Activated T-cell treated with anti-CD3 and anti-CD28 coated beads for 48 hours (primary cell): Measurements from ENCODE around the gene SYT2.
"Not testable (repeated sequence)": the region's sequence is repeated elsewhere in the genome, so short reads cannot be mapped to it uniquely, and the experiment has no call there.

Experiments used
- DNase-seq: peaks from one replicate; pipeline ENCODE4 v3.0.0-alpha.2; 2020; ENCODE audit warnings: low read depth

SYT2 gene

DNA sequence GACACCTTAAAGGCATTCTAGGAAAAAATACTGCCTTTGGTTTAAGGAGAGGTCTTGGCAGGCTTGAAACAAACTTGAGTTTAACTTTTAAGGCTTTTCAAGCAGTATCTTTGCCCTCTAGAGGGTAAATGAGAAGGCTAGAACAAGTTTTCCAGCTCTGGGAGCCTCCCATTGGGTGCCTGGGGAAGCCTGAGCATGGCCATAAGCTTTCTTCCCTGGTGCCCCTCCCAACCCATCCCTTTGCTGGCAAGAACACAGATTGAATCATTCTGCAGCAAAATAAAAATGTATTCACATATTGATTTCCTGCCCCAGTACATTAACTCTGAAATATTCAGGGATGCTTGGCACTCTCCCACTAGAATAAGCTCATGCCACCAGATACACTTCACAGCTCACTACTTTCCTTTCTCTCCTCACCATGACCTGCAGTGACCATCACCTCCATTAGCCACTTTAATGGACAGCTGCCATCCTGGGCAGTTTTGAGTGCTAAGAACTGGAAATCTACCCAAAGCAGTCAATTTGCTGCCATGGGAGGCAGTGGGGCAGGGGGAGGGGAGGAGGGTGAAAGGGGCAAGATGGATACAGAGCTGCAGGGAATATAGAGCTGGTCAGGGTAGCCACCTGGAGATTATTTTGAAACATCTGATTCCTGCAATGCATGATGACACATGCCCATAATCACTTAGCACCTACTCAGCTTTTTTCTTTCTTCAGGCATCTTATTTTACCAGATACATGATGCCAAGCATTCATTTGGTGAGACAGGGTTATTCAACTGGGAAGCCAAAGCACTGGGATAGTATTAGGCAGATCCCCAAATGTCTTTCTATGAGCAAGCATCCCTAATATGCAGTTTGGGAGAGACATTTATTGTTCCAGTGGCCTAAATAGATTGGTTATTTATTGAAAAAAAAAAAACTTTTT, 140.6 kb downstream of the SYT2 start:
- no peak for DNase-seq

DNA sequence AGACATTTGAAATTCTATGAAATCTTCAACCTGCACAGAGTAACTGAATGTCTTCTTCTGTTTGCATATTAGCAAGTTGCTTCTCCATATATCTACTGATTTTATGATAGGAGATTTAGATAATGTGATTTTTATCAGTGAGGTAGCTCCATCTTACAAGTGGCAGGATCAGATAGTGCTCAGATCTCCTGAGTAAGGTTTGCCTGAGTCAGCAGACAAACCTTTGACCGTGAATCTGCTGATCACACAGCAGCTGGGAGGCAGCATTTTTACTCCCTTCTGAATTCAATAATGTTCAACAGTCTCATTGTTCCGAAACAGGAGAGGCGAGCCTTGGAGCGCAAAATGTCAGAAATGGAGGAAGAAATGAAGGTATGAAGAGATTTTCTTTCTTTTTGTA, 141.4 kb downstream of the SYT2 start:
- DNase-seq: no peak

DNA sequence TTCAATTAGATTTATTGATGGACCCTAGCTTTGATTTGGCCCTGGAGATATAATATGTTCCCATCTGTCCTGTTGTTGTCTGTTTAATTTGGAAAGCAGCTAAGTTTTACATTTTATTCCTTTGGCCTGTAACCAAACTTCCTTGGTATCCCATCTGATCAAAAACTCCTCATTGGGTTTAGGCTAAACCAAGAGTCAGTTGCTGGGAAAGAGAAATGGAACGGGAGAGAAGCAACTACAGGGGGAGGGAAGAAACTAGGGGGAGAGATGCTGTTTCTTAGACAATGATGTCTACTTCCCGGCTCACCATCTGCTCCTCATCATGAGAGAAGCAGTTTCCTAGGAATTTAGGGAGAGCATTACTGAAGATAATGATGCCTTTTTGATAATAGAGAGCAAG, 141.8 kb downstream of the SYT2 start:
- DNase-seq: no peak

DNA sequence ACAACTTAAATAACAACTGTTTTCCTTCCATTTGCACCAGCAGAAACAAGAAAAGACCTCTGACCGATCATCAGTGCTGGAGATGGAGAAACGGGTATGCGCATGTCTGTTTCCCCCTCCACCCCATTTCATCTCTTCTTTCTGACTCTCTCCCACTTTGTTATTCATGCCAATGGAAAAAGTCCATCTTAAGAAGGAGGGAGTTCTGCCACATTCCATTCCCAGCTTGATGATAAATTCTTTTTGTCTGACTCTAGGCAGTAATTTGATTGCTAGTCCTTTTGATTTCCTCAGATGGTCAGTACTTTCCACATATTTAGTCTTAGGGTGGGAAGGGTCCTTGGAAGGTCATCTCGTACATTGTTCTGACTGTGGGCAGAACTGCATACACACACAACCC, 142.5 kb downstream of the SYT2 start:
- no peak for DNase-seq

DNA sequence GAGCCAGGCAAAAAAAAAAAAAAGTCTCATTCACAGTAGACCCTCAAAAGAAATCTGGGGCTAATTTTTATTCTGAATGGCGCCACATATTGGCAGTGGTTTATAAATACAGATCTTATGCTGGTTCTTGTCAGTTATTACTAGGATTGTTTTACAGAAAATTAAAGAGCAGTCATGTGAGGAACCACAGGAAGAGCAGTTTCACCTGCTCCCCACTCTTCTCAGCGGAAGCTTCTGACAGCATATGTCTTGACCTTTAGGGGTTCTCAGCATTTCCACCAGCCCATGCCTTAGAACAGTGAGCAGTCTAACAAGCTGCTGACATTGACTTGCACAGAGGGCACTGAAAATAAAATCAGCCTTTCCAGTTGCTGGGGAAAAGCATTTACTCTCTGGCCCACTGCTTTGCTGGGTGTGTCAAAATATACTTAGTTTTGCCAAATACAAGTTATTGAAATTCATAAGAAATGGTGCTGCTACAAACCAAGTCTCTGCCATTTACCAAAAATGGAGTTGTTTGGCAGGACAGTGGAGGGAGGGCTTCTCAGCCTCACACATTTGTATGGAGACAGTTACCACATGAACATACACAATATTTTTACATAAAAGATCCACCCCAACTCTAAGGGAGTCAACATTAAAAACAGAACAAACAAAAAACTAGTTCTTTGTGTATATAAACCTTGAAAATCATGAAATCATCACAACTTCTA, 144.2 kb downstream of the SYT2 start:
- no peak for DNase-seq

DNA sequence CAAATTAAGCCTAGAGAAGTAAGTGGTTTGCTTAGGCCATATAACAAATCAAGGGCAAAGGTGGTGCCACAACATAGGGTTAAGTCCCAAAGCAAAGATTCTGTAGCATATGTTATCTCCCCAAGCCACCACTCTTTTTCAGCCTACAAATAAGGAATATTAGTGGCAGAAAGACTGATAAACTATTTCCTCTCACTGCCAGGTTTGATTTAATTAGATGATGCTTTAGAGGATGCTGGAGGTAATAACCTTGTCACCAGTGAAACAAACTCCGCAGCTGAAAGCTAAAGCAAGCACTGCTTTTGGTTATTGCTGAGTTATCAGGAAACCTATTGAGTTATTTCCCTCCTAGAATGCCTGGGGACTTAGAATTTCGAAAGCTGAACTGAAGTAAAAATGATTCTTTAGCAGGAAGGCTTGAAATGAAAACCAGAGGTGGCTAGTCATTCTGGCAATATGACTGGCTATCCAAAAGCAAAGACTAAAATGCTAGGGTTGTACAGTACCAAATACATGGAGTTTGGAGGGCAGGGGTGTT, 145.2 kb downstream of the SYT2 start:
- no peak for DNase-seq

DNA sequence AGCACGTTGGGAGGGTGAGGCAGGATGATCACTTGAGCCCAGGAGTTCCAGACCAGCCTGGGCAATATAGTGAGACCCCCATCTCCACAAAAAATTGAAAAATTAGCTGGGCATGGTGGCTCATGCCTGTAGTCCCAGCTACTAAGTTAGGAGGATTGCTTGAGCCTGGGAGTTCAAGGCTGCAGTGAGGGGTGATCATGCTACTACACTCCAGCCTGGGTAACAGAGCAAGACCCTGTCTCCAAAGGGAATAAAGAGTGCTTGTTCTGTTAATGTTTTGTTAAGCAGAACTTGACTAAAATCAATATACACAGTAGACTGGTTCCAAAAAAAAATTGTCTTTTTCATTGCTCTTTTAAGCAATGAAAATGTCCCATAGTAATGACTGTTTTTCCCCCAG, 146.4 kb downstream of the SYT2 start:
- DNase-seq: no peak

DNA sequence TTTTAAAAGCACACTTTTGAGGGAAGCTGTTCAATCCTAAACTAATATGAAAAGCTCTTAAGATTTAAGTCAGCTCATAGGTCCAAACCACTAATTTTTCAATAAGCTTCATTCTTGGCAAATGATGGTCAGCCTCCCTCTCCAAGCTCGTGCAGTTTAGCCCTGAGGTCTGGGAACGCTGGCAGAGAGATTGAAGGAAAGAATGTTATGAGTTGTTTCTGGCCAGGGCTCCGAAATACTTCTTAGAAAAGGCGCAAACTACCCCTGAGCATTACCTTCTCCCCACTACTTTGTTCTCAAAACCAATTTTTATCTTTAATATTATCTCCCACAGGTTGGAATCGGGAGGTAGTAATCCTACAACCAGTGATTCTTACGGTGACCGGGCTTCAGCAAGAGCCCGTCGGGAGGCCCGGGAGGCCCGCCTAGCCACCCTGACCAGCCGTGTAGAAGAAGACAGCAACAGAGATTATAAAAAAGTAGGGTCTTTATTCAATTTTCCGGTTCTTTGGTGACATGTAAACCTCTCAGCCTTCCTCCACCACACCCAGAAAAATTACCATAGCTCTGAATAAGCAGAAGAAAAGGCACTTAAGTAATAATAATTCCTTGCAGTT, 147.7 kb downstream of the SYT2 start:
- DNase-seq: no peak

DNA sequence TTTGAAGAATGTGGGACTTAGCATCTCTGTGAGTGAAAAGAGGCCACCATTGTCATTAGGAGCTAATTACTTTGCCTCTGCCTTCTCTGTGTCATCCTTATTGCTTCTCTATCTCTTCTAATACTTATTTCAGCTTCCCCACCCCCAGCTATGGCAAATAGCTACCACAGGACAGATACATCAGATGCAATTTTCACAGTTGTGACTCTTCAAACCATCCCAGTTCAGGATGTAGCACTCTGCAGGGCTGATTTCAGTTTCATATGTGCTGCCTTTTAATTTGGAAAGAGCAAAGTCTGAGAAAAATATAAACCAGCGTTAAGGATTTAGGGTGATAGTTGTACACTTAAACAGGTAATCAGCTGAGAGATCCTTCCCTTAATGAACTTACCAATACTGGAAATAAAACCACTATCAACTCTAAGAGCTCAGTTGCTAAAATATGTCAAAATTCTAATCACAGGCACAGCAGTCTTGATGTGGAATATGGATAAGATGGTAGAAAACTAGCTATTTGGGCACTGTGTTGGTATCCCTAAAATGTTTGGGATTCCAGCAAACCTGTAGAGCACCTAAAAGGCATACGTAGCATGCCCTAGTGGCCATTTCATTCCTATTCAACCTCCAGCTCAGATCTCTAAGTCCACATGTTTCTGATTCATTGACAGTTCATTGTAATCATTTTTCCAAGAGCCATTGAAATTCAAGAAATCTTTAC, 148.4 kb downstream of the SYT2 start:
- DNase-seq: no peak

DNA sequence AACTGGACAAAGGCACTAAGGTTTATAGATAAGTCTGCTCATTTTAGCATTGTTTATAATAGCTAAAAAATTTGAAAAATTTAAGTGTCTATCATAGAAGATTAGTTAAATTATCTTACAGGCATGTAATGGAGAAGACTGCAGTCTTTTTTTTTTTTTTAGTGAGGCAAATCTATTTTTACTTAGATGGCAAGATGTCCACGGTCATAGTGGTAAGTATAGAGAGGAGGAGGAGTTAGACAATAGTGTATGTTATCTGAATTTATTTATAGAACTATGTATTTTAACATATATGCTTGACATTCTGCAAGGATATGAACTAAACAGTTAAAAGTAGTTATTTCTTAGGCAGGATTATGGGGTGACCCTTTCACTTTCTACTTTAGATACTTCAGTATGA, 149.0 kb downstream of the SYT2 start:
- DNase-seq: no peak

DNA sequence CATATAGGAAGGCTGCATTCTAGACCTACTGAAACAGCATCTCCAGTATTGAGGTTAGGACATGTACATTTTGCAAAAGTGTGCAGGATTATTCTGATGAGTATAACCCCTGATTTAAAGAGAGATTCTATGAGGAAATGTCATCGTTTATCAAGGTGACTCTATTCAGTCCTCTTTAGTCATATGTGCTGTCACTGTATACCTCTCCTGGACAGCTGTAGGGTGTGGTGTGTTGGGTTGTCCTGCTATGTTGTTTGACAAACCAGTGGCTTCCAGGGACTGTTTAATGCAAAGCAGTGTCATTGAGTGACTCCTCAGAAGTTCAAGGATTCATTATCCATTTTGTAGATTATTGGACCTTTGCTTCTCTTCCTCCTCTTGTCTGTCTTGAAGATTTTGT, 152.6 kb downstream of the SYT2 start:
- not testable (repeated sequence) for DNase-seq

DNA sequence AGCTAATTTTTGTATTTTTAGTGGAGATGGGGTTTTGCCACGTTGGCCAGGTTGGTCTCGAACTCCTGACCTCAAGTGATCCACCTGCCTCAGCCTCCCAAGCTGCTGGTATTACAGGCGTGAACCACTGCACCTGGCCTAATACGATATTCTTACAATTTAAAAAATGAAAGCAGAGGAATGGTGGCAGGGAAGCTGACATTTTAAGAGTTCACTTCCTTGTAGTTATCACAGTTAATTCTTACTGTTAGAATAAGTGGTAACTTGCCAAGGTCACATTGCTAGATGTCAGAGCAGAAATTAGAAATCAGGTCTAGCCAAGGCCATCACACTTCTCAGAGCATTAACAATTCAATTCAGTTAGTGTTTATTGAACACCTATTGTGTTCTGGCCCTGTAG, 154.2 kb downstream of the SYT2 start:
- not testable (repeated sequence) for DNase-seq

DNA sequence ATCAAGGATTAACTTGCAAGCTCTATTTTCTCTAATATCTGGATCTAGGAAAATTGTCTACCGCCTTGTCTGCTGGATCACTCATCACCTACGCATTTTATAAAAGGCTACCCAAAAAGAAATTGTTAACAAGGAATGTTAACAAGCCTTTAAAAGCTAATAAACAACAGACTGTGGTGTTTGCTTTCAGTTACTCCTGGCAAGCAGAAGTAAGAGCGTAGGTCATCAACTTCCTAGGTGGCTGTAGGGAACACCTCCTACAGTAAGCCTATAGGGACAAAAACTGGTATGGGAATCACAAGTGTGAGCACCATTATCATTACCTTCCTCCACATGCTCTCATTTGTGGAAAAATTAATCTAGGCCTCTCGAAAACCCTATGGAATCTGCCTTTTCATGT, 155.6 kb downstream of the SYT2 start:
- DNase-seq: not testable (repeated sequence)

DNA sequence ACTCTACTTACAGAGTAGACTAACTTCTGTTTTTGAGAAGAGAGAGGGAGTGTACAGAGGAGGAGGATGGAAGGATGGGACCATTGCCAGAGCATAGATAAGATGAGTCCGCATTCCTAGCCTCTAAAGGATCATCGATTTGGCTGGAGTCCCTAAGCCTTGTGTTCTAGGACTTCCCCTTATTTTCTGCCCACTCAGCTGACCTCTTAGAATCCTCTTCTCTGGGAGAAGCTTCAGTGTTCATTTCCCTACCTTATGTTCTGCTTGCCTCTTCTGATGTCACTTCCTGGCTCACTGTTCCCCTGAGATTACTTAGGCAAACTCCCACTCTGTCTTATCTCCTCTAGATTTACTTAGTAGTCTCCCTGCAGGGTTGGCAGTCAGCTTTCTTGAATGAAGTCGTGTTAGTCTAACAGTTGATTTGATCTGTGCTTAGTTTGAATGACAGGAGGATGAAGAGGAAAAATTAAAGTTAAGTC, 156.7 kb downstream of the SYT2 start:
- no peak for DNase-seq

DNA sequence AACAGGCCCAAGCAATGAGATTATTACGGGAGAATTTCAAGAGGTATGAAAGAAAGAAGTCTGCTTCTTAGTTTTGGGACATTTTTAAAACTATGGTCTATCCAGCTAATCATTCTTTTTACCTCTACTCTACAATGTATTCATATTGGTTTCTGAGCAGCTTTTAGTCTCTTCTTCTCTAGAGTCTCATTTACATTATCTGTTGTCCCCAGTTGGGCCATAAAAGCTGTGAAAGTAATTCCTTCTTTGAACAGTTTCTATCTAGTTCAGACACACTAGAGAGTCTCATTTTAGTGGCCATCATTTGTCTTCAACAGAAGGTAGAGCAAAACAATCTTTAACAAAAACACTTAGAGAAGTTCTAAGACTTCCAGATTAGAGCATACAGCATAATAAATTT, 157.2 kb downstream of the SYT2 start:
- DNase-seq: not testable (repeated sequence)

DNA sequence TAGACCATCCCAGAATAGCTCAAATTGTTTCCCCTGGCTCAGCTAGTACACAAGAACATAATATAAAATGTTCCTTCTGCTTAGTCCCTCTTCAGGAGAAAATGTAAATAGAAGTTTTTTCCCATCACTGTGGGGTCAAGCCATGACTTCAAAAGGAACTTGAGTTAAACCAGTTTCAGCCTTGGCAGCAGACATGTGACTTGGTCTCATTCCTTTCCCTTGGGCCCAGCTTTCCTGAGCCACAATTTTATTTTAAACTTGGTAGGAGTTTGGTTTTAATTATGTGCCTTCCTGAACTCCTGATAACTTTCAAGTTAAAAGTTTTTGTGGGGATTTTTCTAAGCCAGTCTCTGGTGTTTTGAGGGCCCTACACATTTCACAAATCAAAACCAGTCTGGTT, 157.6 kb downstream of the SYT2 start:
- DNase-seq: not testable (repeated sequence)

DNA sequence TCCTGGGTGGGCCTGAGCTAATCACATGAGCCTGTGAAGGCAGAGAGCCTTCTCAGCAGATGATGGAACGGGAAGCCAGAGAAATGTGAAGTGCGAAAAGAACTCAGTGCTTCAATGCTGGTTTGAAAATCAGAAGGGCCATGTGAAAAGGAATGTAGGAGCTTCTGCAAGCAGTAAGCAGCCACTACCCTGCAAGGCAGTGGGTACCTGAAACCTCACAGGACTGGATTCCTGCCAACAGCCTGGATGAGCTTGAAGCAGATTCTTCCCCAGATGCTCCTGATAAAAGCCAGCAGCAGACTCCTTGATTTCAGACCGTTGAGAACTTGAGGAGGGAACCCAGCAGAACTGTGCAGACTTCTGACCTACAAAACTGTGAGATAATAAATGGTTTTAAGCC, 158.6 kb downstream of the SYT2 start:
- no peak for DNase-seq

DNA sequence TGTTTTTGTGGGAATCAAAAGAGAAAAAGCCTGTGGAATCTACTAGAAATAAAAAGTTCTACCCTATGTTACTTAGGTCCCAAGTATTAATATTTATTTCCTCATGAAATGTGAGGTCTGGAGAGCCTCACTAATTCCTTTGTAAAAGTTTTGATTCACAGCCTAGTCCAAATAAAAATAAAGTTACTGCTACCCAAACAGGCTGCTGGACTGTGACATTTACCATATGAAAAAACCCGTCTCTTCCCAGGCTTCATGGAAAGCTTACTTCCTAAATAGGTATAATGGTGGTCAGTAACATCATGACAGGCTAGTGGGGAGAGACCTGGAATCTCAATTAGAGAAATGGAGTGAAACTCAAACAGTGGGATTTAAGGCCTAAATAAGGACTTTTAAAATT, 160.2 kb downstream of the SYT2 start:
- not testable (repeated sequence) for DNase-seq

DNA sequence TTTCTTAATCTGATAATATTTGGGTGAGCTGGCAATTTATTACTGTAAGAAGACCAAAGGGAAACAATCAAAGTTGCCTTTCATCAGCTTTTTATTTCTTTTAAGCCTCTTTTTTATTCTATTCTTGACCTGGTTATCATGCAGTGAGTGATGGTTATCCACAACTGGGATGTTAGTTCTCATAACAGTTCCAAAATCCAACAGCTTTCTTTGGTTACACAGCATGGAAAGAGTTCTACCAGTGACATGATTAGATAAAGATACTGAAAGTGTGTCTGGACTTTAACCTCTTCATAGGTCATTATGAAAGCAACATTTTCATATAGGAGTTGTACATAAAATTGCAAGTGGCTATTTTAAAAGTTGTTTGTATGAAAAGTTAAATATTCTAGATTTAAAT, 163.0 kb downstream of the SYT2 start:
- no peak for DNase-seq

DNA sequence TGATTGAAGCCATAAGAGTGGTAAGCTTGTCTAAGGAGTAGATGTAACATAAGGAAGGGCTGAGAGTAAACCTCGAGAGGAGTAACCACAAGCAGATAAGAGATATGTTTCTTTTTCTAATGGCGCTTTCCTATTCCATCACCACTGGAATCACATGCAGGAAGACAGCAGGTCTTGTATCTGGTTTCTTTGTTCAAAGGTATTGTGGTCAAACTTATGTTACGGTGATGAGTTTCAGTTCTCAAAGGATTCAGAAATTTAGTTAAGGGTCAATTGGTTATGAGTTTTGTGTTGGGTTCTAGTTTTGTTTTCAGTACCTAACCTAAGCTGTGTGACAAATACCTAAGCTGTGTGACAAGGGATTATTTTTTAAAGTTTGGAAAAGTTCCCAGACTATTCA, 163.5 kb downstream of the SYT2 start:
- DNase-seq: not testable (repeated sequence)

DNA sequence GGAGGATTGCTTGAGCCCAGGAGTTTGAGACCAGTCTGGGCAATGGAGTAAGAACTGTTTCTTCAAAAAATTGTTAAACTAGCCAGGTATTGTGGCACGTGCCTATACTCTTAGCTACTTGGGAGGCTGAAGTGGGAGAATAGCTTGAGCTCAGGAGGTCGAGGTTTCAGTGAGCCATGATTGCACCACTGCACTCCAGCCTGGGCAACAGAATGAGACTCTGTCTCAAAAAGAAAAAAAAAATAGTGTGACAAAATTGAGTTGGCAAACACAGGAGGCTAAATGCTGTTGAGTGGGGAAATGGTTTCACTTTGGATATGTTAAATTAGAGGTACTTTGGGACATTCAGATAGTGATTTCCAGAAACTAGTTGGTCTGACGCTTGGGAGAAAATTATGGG, 163.9 kb downstream of the SYT2 start:
- not testable (repeated sequence) for DNase-seq
